ENCODE results near the gene LIMS3.
"Not testable (repeated sequence)": the region's sequence is repeated elsewhere in the genome, so short reads cannot be mapped to it uniquely, and the experiment has no call there.

The LIMS3 gene

DNA sequence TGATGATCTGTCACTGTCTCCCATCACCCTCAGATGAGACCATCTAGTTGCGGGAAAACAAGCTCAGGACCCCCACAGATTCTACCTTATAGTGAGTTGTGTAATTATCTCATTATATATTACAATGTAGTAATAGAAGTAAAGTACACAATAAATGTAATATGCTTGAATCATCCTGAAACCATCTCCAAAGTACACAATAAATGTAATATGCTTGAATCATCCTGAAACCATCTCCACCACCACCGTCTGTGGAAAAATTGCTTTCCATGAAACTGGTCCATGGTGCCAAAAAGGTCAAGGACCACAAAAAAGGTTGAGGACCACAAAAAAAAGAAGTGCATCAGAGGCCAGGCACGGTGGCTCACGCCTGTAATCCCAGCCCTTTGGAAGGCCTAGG, 29.3 kb downstream of the LIMS3 start:
- DNase-seq, result not testable (repeated sequence)

- DNase-seq, result not testable (repeated sequence)
These were observed 30.7 kb downstream of the LIMS3 start for GRCh38 chr2:109929222-109929621.

DNA sequence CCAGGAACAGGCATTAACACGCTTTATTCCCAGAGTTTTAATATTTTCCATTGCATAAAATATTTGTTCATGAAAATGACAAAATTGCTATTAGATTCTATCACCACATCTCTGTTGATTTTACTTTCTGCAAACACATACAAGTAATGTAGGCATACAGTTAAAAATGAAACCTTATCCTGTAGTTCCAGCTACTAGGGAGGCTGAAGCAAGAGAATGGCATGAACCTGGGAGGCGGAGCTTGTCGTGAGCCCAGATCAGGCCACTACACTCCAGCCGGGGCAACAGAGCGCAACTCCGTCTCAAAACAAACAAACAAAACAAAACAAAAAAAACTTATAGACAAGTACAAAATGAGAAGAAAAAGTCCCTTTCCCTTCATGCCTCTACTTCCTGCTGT, 38.0 kb downstream of the LIMS3 start:
- DNase-seq, result not testable (repeated sequence)

GRCh38 chr2:109945362-109945761, 46.9 kb downstream of the LIMS3 start:
- not testable (repeated sequence) for DNase-seq

- DNase-seq, result not testable (repeated sequence)
These were observed 48.9 kb downstream of the LIMS3 start for GRCh38 chr2:109947262-109947958.

- DNase-seq, result not testable (repeated sequence)
These were observed 49.6 kb downstream of the LIMS3 start for GRCh38 chr2:109947959-109948520.

GRCh38 chr2:109950146-109950843, 51.8 kb downstream of the LIMS3 start:
- not testable (repeated sequence) for DNase-seq

DNA sequence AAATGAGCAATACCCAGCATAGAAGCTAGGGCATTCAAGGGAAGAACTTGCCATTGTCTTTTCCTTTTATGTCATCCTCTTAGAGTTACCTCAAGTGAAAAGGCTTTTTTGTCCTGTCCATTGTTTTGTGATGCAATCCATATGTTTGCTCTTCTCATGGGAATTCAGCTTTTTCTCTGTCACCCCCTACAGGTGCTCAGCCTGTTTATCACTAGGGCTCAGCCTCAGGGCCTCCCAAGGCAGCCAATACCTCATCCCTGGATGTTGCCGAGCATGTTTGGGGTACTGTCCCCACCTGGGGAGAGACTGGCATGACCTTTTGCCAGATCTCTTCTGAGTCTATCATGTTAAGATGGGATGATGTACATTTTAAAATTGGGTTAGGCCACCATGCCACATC, 65.5 kb downstream of the LIMS3 start:
- not testable (repeated sequence) for DNase-seq

GRCh38 chr2:109965482-109965881, 67.0 kb downstream of the LIMS3 start:
- DNase-seq, result not testable (repeated sequence)

- not testable (repeated sequence) for DNase-seq
These were observed 67.7 kb downstream of the LIMS3 start for GRCh38 chr2:109966107-109966736.

GRCh38 chr2:109966858-109967257, 68.4 kb downstream of the LIMS3 start:
- not testable (repeated sequence) for DNase-seq

GRCh38 chr2:109969864-109970263, 71.4 kb downstream of the LIMS3 start:
- not testable (repeated sequence) for DNase-seq

DNA sequence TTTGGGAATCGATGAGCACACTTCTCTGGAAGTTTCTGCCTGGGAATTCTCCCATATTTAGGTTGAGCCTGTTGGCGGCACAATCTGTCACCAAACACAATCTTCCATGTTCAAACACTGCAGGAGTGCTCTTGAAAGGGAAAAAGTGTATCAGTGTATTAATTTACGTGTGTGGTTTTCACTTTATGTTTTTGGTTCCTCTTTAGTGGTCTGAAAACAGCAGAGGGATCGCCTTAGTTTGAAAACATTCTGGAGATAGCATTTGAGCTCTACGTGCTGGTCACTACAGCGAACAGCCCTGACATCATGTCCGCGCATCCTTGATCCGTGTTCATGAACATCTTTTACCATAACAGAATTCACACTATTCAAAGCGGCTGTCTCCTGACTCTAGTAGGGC, 73.2 kb downstream of the LIMS3 start:
- not testable (repeated sequence) for DNase-seq

All from AML-193 (cell line).